IMR-90 (cell line): ENCODE results near the gene BRD3. TPM values are rescaled to one million over a fixed set of nuclear protein-coding genes. Genes with fewer than 3 reads are reported as not detected.
"Not testable (repeated sequence)": the region's sequence is repeated elsewhere in the genome, so short reads cannot be mapped to it uniquely, and the experiment has no call there.

Experiments used
- ATAC-seq: fragments of 200-7000 bp; cut with Tn5 transposase; 2 replicates; pipeline ENCODE4 v1.9.1; 2020; ENCODE audit warnings: low read depth, mild to moderate bottlenecking, moderate library complexity
- BruUV-seq: library from RNA; stranded (reverse); fragments of 400-500 nt; replicated peaks from 2 replicates; lab custom pipeline; 2021; lab: Mats Ljungman, UMichigan
- CTCF ChIA-PET: fragments of 300-600 bp; formaldehyde crosslinking; extraction: SDS; loops from one replicate; lab custom pipeline; 2021; ENCODE audit warnings: antibody characterized with exemption; lab: Yijun Ruan, JAX
- POLR2A ChIA-PET: fragments of 300-600 bp; sonication (Branson Sonifier 250); formaldehyde crosslinking; loops from one replicate; lab custom pipeline; 2022; ENCODE audit warnings: antibody characterized with exemption; ENCODE audit not compliant: unreplicated experiment; lab: Charles Lee
- DNase-seq: peaks from one replicate; pipeline ENCODE4 v3.0.0; 2013
- H2AFZ ChIP-seq: replicated peaks from 2 replicates; pipeline ENCODE3; 2013; ENCODE audit warnings: low read length, mild to moderate bottlenecking; ENCODE audit not compliant: poor library complexity
- H2AK5ac ChIP-seq: 2 replicates; pipeline ENCODE4 v1.6.1; 2013; ENCODE audit warnings: low read depth, low read length, inconsistent platforms
- H2AK9ac ChIP-seq: replicated peaks from 2 replicates; pipeline ENCODE3; 2013; ENCODE audit warnings: mild to moderate bottlenecking, low read depth, low read length, moderate library complexity; ENCODE audit not compliant: poor library complexity
- H2BK120ac ChIP-seq: 2 replicates; pipeline ENCODE4 v1.6.1; 2013; ENCODE audit warnings: low read depth, low read length, inconsistent platforms
- H2BK15ac ChIP-seq: 3 replicates; pipeline ENCODE4 v1.6.1; 2013; ENCODE audit warnings: low read depth, low read length, inconsistent platforms
- H2BK20ac ChIP-seq: 2 replicates; pipeline ENCODE4 v1.6.1; 2013; ENCODE audit warnings: low read depth, mild to moderate bottlenecking, inconsistent platforms, low read length, moderate library complexity
- H2BK5ac ChIP-seq: 2 replicates; pipeline ENCODE4 v1.6.1; 2013; ENCODE audit warnings: mild to moderate bottlenecking, low read depth, low read length, inconsistent platforms; ENCODE audit not compliant: poor library complexity, severe bottlenecking
- H3K14ac ChIP-seq: replicated peaks from 2 replicates; pipeline ENCODE4 v1.6.1; 2013; ENCODE audit warnings: low read depth, low read length, inconsistent platforms
- H3K18ac ChIP-seq: 2 replicates; pipeline ENCODE4 v1.6.1; 2013; ENCODE audit warnings: low read depth, low read length, control low read depth
- H3K23ac ChIP-seq: 2 replicates; pipeline ENCODE4 v1.6.1; 2013; ENCODE audit warnings: low read depth, low read length, inconsistent platforms
- H3K27ac ChIP-seq: 2 replicates; pipeline ENCODE4 v1.5.1; 2013; ENCODE audit warnings: mild to moderate bottlenecking, control low read depth, low read length; ENCODE audit not compliant: insufficient read depth
- H3K27me3 ChIP-seq: 2 replicates; pipeline ENCODE4 v1.6.1; 2013; ENCODE audit warnings: low read length; ENCODE audit not compliant: control insufficient read depth, insufficient read depth
- H3K36me3 ChIP-seq: 2 replicates; pipeline ENCODE4 v1.6.1; 2013; ENCODE audit warnings: low read length, mixed read lengths; ENCODE audit not compliant: control insufficient read depth, insufficient read depth
- H3K4ac ChIP-seq: 2 replicates; pipeline ENCODE4 v1.6.1; 2013; ENCODE audit warnings: low read depth, low read length, inconsistent platforms
- H3K4me1 ChIP-seq: 2 replicates; pipeline ENCODE4 v1.6.1; 2013; ENCODE audit warnings: low read length, mixed read lengths; ENCODE audit not compliant: control insufficient read depth, insufficient read depth
- H3K4me2 ChIP-seq: 2 replicates; pipeline ENCODE4 v1.6.1; 2013; ENCODE audit warnings: low read depth, mild to moderate bottlenecking, control low read depth, low read length, moderate library complexity
- H3K4me3 ChIP-seq: 2 replicates; pipeline ENCODE4 v1.5.1; 2013; ENCODE audit warnings: low read depth, mild to moderate bottlenecking, control low read depth, low read length, moderate library complexity; ENCODE audit not compliant: insufficient read depth
- H3K56ac ChIP-seq: 2 replicates; pipeline ENCODE4 v1.6.1; 2013; ENCODE audit warnings: low read length, inconsistent platforms; ENCODE audit not compliant: insufficient read depth; ENCODE audit errors: extremely low read depth
- H3K79me1 ChIP-seq, 2 experiments: 2 replicates each; pipeline ENCODE4 v1.6.1; 2013; ENCODE audit warnings: low read length in 2 of 2, inconsistent platforms in 1 of 2, low read depth in 1 of 2
- H3K9ac ChIP-seq: 2 replicates; pipeline ENCODE4 v1.6.1; 2013; ENCODE audit warnings: low read depth, low read length, control low read depth
- H3K9me1 ChIP-seq: 2 replicates; pipeline ENCODE4 v1.6.1; 2013; ENCODE audit warnings: low read length, inconsistent platforms; ENCODE audit not compliant: insufficient read depth
- H3K9me3 ChIP-seq: 2 replicates; pipeline ENCODE4 v1.6.1; 2013; ENCODE audit warnings: low read length; ENCODE audit not compliant: control insufficient read depth, insufficient read depth
- H4K20me1 ChIP-seq: 2 replicates; pipeline ENCODE4 v1.6.1; 2013; ENCODE audit warnings: low read length, inconsistent platforms; ENCODE audit not compliant: insufficient read depth
- H4K5ac ChIP-seq: 2 replicates; pipeline ENCODE4 v1.6.1; 2013; ENCODE audit warnings: mild to moderate bottlenecking, low read depth, low read length, control low read depth
- H4K8ac ChIP-seq, 2 experiments: 2 replicates each; pipeline ENCODE4 v1.6.1; 2013; ENCODE audit warnings: low read depth in 2 of 2, low read length in 2 of 2, control low read depth in 1 of 2, inconsistent platforms in 1 of 2
- H4K91ac ChIP-seq: 2 replicates; pipeline ENCODE4 v1.6.1; 2013; ENCODE audit warnings: low read depth, low read length, inconsistent platforms; ENCODE audit not compliant: insufficient read depth
- CEBPB ChIP-seq: IDR thresholded peaks from 2 replicates; pipeline ENCODE4 v1.6.1; 2012; ENCODE audit warnings: low read depth, low read length, improper control_type of control experiment
- CHD1 ChIP-seq: IDR thresholded peaks from 2 replicates; pipeline ENCODE4 v1.6.1; 2012; ENCODE audit warnings: low read depth, low read length, improper control_type of control experiment
- CTCF ChIP-seq: conservative IDR thresholded peaks from 2 replicates; pipeline ENCODE4 v1.5.1; 2012; ENCODE audit warnings: mild to moderate bottlenecking, low read depth, low read length, improper control_type of control experiment
- MAFK ChIP-seq: IDR thresholded peaks from 2 replicates; pipeline ENCODE4 v1.6.1; 2012; ENCODE audit warnings: low read depth, low read length, improper control_type of control experiment
- MAZ ChIP-seq: IDR thresholded peaks from 2 replicates; pipeline ENCODE4 v1.6.1; 2012; ENCODE audit warnings: low read depth, mild to moderate bottlenecking, low read length, improper control_type of control experiment, moderate library complexity, borderline replicate concordance
- MXI1 ChIP-seq: IDR thresholded peaks from 2 replicates; pipeline ENCODE4 v1.6.1; 2012; ENCODE audit warnings: low read depth, mild to moderate bottlenecking, low read length, moderate library complexity, borderline replicate concordance
- NFE2L2 ChIP-seq: fragments of 150-350 bp; IDR thresholded peaks from 2 replicates; pipeline ENCODE4 v1.6.1; 2016; ENCODE audit warnings: low read depth, mild to moderate bottlenecking, low read length
- POLR2A ChIP-seq: IDR thresholded peaks from 2 replicates; pipeline ENCODE4 v1.6.1; 2012; ENCODE audit warnings: mild to moderate bottlenecking, low read depth, low read length
- RAD21 ChIP-seq: IDR thresholded peaks from 2 replicates; pipeline ENCODE4 v1.6.1; 2012; ENCODE audit warnings: low read length, improper control_type of control experiment
- RFX5 ChIP-seq: IDR thresholded peaks from 2 replicates; pipeline ENCODE4 v1.8.0; 2012; ENCODE audit warnings: low read depth, mild to moderate bottlenecking, low read length, moderate library complexity
- WGBS, 2 experiments: methylation state at CpG; one replicate each; pipeline versions ENCODE4 v1.1.5 to v1.1.7; 2013; ENCODE audit warnings: missing lambda C conversion rate in 2 of 2; ENCODE audit not compliant: insufficient read length in 1 of 2; ENCODE audit errors: extremely low coverage in 2 of 2; 5-methylcytosine and 5-hydroxymethylcytosine counted together
- dilution Hi-C: fragments of 300-500 bp; cut with HindIII; formaldehyde crosslinking; loops from one replicate; pipeline ENCODE4 v1.14.3; 2018; ENCODE audit warnings: low sequenced_read_pairs; ENCODE audit not compliant: unreplicated experiment
- in situ Hi-C: fragments of 300-500 bp; cut with MboI; formaldehyde crosslinking; loops from 3 replicates; pipeline ENCODE4 v1.14.3; 2019; ENCODE audit warnings: low sequenced_read_pairs, inconsistent platforms, mixed read lengths
- intact Hi-C: fragments of 100-400 bp; cut with micrococcal nuclease; formaldehyde crosslinking; loops from 2 replicates; pipeline ENCODE4 v1.10.0; 2022
- polyA plus RNA-seq, 3 experiments: library from polyadenylated mRNA; depleted of rRNA; stranded (reverse); fragments of >200 nt; gene quantifications; 2 replicates each; pipeline ENCODE4 v1.2.3, GENCODE V29; 2012; ENCODE audit warnings: low replicate concordance in 1 of 3
- total RNA-seq: library from RNA; depleted of rRNA; stranded (reverse); fragments of >200 nt; gene quantifications from 2 replicates; pipeline ENCODE4 v1.2.3, GENCODE V29; 2012

Gene BRD3
- total and polyA plus RNA-seq, 2 of the 4 experiments (the other 2 are of a cell fraction): 2.2 to 7.1 TPM

GRCh38 chr9:134076644-134077043, 8.8 kb upstream of the BRD3 start:
- DNase-seq: no peak
- Histone ChIP-seq H3K14ac (no peak overlapping the region), H2BK15ac (no peak overlapping the region), H3K56ac (no peak overlapping the region), H2AFZ (no peak overlapping the region), H4K91ac (no peak overlapping the region), H4K20me1 (no peaks in the 10 kb centered on the region), H3K4me3 (no peak overlapping the region), H3K4ac (no peak overlapping the region), H2BK120ac (no peak overlapping the region), H3K9me3 (peaks cover 14% of the 10 kb centered on the region), H3K27ac (no peak overlapping the region), H3K18ac (no peak overlapping the region), H2BK20ac (no peak overlapping the region), H3K4me2 (no peak overlapping the region), H3K9ac (no peak overlapping the region), H2BK5ac (no peak overlapping the region), H3K36me3 (no peaks in the 10 kb centered on the region), H4K8ac (no peak overlapping the region), H3K23ac (no peak overlapping the region), H2AK5ac (no peak overlapping the region), H3K9me1 (no peaks in the 10 kb centered on the region), H3K79me1 (no peaks in the 10 kb centered on the region), H2AK9ac (no peak overlapping the region), H4K5ac (no peak overlapping the region), H3K27me3 (peaks cover 15% of the 10 kb centered on the region), H3K4me1 (no peaks in the 10 kb centered on the region)
- in situ Hi-C loops: no loop called here
- TF ChIP-seq MAZ (no peak), NFE2L2 (no peak), POLR2A (no peak), RFX5 (no peak), MAFK (no peak), CHD1 (no peak), MXI1 (no peak), RAD21 (no peak), CTCF (no peak), CEBPB (no peak)
- CTCF ChIA-PET: no interaction called here
- no TSS peak for BruUV-seq
- no peak for ATAC-seq
- WGBS, 2 experiments: no CpG with 5 or more reads among the region's 1 CpG
- intact Hi-C loops: no loop called here
- dilution Hi-C loops: no loop called here
- POLR2A ChIA-PET: no interaction called here

GRCh38 chr9:134075689-134076088, 7.9 kb upstream of the BRD3 start:
- BruUV-seq: not testable (repeated sequence)

More at GRCh38 chr9:134075689-134076088, 7.9 kb upstream of the BRD3 start:
- H3K4me2 ChIP-seq, H2BK15ac ChIP-seq, H3K9ac ChIP-seq, H4K8ac ChIP-seq, POLR2A ChIA-PET, H3K79me1 ChIP-seq, intact Hi-C loops, H3K56ac ChIP-seq, H3K18ac ChIP-seq, H3K23ac ChIP-seq, H4K5ac ChIP-seq, H3K27ac ChIP-seq, H2BK20ac ChIP-seq, H4K91ac ChIP-seq, CTCF ChIA-PET, in situ Hi-C loops, H2BK5ac ChIP-seq, dilution Hi-C loops, H3K4me3 ChIP-seq, H2AFZ ChIP-seq, H3K4me1 ChIP-seq, H3K4ac ChIP-seq, H3K9me1 ChIP-seq, H4K20me1 ChIP-seq, H2BK120ac ChIP-seq, H3K36me3 ChIP-seq, ATAC-seq, H3K14ac ChIP-seq, H2AK9ac ChIP-seq, DNase-seq, H2AK5ac ChIP-seq: not testable (repeated sequence)
- no CpG with 5 or more reads among the region's 31 CpGs for WGBS, 2 experiments
- H3K27me3 ChIP-seq: peaks cover 24% of the 10 kb centered on the region
- peaks cover 14% of the 10 kb centered on the region for H3K9me3 ChIP-seq
